Gastroesophageal sphincter (tissue), 3 donors: ENCODE measurements around the gene SP2.

Experiments
- EP300 ChIP-seq: sonication (generic); formaldehyde crosslinking; IDR thresholded peaks from one replicate; pipeline ENCODE4 v1.6.1; 2017; ENCODE audit warnings: antibody characterized with exemption, mild to moderate bottlenecking
- POLR2AphosphoS5 ChIP-seq: sonication (generic); formaldehyde crosslinking; IDR thresholded peaks from one replicate; pipeline ENCODE4 v1.6.1; 2017; ENCODE audit warnings: antibody characterized with exemption
- TF ChIP-seq, protein P1 (sequence below), 4 experiments: fragments of 200-600 bp in 2 of 4; fragments of 450-650 bp in 2 of 4; sonication (generic) in 1 of 4; IDR thresholded peaks; one replicate each; pipeline ENCODE4 v1.5.1; 2017 to 2019; ENCODE audit warnings: antibody characterized with exemption in 4 of 4, mild to moderate bottlenecking in 2 of 4, moderate library complexity in 2 of 4

DNA sequence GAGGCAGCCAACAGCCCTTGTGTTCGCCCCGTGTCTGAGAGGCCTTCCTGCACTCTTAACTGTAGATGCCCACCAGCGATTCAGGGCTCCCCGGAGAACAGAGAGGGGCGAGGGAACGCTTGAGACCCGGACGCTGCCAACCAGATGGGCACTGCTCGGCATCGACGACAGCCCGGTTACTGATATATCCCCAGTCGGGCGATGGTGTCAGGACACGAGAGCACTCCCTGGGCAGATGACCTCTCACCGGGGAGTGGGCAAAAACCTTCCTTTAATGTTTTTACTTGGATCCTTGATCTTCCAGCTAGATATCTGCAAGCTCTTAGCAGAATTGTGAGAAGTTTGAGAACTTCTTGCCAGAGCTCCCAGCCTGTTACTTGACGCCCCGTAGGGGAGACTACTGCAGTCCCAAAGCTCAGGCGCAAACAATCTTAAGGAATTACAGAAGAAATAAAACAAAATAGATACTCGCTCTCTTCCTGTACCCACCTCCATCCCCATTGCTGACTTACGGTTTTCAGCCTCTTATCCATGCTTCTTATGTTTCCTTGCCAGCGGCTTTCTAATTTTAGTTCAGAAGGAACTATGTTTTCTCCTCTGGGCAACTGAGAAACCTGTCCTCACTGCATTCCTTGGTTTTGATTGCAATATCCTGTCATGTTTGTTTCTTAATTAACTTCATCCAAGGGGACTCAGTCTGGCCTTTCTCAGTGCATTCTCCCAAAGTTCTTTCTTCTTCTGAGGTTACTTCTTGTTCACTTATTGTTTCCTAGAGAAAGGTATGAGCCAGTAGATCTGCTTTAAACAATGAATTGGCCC, 845 bp downstream of the SP2 start:
- TF ChIP-seq, protein P1, sequence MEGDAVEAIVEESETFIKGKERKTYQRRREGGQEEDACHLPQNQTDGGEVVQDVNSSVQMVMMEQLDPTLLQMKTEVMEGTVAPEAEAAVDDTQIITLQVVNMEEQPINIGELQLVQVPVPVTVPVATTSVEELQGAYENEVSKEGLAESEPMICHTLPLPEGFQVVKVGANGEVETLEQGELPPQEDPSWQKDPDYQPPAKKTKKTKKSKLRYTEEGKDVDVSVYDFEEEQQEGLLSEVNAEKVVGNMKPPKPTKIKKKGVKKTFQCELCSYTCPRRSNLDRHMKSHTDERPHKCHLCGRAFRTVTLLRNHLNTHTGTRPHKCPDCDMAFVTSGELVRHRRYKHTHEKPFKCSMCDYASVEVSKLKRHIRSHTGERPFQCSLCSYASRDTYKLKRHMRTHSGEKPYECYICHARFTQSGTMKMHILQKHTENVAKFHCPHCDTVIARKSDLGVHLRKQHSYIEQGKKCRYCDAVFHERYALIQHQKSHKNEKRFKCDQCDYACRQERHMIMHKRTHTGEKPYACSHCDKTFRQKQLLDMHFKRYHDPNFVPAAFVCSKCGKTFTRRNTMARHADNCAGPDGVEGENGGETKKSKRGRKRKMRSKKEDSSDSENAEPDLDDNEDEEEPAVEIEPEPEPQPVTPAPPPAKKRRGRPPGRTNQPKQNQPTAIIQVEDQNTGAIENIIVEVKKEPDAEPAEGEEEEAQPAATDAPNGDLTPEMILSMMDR (IDR thresholded peaks at IDR 0.05): no peak
- TF ChIP-seq POLR2AphosphoS5 (no peak), EP300 (no peak)
